Esophagus squamous epithelium (tissue), 4 donors: ENCODE results near the gene NDUFB3.
"Not testable (repeated sequence)": the region's sequence is repeated elsewhere in the genome, so short reads cannot be mapped to it uniquely, and the experiment has no call there.

Experiments
- CTCF ChIP-seq, 6 experiments: fragments of 450-650 bp in 4 of 6; fragments of 200-600 bp in 2 of 6; sonication (generic) in 2 of 6; IDR thresholded peaks; one replicate each; pipeline ENCODE4 v1.5.1; 2016 to 2019; ENCODE audit warnings: antibody characterized with exemption in 6 of 6, mild to moderate bottlenecking in 4 of 6, moderate library complexity in 4 of 6
- POLR2A ChIP-seq, 4 donors: fragments of 450-650 bp; IDR thresholded peaks; one replicate each; pipeline ENCODE4 v1.6.1; 2017; ENCODE audit warnings: antibody characterized with exemption in 4 of 4, mild to moderate bottlenecking in 4 of 4, moderate library complexity in 3 of 4

- TF ChIP-seq POLR2A, CTCF (IDR thresholded peaks at IDR 0.05): not testable (repeated sequence)
Observed at GRCh38 chr2:201034355-201034754, 37.4 kb upstream of the NDUFB3 start.
